ENCODE results near the gene PNMA8C.

The PNMA8C gene

GRCh38 chr19:46428239-46429135 is at the start of gene PNMA8C:
Gene PNMA8C (minus strand): TSS chr19:46428936. CDS start chr19:46428359, 577 bp downstream.
- DNase-seq (ENCODE audit: low spot score): peak; percentile 92

DNA sequence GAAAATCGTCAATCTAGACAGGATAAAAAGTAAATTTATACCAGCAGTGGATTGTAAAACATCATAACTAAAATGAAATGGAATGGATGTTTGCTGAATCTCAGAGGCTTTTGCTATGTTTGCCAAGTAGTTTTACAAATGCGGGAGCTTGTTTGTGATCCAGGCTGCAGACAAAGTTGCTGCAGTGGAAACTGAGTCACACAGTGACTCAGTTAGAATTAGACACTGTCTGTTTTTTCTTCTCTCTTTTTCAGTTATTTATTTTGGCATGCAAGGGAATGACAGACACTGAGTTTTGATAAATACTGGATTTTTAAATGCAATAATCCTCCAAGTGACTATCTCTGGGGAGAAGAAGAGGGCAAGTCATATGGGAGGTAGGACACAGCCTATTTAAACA is 47.2 kb upstream of the PNMA8C start:
- no peak for DNase-seq (ENCODE audit: low spot score)

DNA sequence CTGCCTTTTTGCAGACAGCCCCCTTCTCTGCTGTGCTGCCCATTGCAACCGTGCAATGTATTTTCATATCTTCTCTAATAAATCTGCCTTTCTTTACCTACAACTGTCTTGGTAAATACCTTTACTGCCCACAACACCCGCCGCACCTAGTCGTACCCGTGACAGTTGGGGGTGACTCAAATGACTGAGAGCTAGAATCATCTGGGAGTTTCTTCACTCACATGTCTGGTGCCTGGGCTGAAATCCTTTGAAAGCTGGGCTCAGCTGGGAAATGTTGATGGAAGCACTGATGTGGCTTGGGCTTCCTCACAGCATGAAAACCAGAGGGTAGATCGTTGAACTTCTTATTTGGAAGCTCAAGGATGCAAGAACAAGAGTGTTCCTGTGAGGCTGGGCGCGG is 45.5 kb upstream of the PNMA8C start:
- no peak for DNase-seq (ENCODE audit: low spot score)

GRCh38 chr19:46472592-46472991 is 43.9 kb upstream of the PNMA8C start:
- no peak for DNase-seq (ENCODE audit: low spot score)

DNA sequence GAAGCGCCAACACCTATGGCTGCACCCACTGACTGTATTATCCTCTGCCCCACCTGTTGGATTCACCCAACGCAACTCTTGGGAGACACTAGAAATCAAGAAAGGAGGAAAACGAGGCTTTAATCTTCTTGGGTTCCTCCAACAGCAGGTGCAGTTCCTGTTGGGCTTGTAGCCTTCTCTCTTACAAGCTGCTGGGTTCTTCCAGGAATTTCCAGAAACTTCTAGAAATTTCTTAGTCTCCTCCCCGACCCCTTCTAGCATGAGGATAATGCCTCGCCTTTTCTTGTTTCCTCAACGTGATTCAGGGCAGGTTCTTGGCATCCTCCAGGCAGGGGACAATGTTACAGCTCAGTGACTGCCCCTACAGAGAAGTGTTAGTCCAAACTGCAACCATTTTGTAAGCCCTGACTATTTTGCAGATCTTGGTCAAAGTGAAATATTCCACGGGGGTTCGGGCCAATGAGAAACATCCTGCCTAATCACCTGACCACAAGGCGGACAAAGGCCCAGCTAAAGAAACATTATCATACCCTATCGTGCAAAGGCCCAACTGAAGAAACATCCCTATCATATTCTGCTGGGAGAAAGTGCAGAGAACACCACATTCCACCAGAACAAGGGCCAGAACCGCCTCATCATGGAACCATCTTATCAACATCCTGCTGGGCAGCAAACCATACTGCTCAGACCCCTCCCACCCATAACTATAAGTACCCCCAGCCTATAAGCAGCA is 43.2 kb upstream of the PNMA8C start:
- DNase-seq (ENCODE audit: low spot score): no peak

DNA sequence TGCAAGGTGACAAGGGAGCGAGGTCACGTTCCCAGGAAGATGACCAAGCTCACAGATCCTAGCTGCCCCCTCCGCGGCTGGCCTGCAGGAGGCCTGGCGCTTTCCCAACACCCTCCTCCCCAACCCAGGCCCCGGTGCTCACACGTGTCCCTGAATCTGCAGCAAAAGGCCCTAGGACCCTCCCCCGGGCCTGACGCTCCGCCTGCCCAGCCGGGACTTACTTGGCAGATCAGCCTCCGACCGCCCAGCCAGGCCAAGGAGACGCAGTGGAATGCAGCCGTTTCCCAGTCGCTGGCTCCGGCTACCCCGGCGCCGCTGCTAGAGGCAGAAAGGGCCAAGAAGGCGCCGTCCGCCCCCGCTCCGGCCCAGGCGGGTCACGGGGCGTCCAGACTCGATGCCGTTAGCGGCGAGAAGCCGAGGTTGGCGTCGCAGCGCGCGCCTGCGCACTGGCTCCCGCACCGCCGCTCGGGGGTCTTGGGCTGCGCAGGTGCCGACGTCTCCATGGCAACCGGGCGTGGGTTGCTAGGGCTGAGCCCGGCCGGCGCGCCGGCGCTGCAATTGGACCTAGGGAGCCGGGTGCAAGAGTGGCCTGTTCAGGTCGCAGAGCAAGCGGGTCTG is 42.5 kb upstream of the PNMA8C start, which contains the start of gene PNMA8A:
Gene PNMA8A (minus strand): TSS at position 448 of the 618 bp plus-strand sequence. CDS start 528 bp downstream, outside the sequence.
- peak; percentile 95 for DNase-seq (ENCODE audit: low spot score)

DNA sequence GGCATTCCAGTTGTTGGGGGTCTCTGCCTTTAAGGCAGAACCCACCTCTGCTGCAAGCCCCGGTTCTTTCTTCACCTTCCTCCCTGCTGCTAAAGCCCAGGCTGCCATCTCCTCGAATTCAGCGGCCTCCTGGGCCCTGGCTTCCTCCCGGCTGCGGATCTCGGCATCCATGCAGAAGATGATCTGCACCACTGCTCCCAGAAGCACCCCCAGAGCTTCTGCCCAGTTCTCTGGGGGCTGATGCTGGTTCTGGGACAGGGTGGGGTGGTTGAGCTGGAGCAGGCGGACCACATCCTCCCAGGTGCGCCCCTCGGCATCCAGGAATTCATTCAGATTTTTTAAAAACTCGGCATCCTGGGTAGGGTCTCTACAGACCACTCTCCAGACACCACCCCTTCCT is 41.6 kb upstream of the PNMA8C start:
- no peak for DNase-seq (ENCODE audit: low spot score)

- DNase-seq (ENCODE audit: low spot score): no peak
Observed at GRCh38 chr19:46469541-46470185, 40.9 kb upstream of the PNMA8C start.

- no peak for DNase-seq (ENCODE audit: low spot score)
Observed at GRCh38 chr19:46466536-46467196, 37.9 kb upstream of the PNMA8C start.

- DNase-seq (ENCODE audit: low spot score): no peak
Observed at GRCh38 chr19:46463516-46463915, 34.8 kb upstream of the PNMA8C start.

DNA sequence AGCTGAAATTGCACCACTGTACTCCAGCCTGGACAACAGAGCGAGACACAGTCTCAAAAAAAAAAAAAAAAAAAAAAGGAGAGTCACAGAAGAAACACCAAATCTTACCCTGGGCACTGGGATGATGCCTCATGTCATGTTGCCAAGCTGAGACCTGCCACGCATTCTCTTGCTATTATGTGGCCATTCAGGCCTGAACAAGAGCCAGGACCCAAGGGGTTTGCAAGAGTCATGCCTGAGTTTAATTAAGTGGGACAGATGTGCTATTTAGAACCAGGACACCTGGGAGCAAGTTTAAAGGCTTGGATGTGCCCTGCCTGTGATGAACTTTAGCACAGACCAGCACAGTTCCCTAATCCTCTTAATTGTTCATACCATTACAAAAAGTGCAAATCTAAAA is 32.8 kb upstream of the PNMA8C start:
- no peak for DNase-seq (ENCODE audit: low spot score)

GRCh38 chr19:46460981-46461380 is 32.2 kb upstream of the PNMA8C start:
- DNase-seq (ENCODE audit: low spot score): no peak

DNA sequence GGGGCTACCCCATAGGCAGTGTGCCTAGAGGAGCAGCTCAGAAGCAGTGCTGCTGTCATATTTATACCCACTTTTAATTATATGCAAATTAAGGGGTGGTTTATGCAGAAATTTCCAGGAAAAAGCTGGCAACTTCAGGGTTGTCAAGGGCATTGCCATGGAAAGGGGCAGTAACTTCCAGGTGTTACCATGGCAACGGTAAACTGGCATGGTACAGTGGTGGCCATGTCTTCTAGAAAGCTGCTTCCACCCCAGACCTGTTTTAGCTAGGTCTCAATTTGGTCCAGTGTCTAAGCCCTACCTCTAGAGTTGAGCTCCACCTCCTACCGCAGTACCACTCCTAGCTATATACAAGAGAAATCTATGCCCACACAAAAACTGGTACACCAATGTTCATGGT is 31.3 kb upstream of the PNMA8C start:
- DNase-seq (ENCODE audit: low spot score): no peak

DNA sequence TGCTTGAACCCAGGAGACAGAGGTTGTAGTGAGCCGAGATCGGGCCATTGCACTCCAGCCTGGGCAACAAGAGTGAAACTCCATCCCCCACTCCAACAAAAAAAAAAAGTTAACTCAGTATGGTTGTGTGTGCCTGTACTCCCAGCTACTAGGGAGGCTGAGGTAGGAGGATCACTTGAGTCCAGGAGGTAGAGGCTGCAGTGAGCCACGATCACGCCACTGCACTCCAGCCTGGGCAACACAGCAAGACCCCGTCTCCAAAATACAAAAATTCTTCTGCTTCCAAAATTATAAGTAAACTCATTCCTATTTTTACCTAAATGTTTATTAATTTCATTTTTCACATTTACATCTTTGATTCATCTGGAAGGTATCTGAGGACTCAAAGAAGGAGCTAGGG is 28.2 kb upstream of the PNMA8C start:
- DNase-seq (ENCODE audit: low spot score): no peak

GRCh38 chr19:46454244-46454643 is 25.5 kb upstream of the PNMA8C start:
- no peak for DNase-seq (ENCODE audit: low spot score)

- no peak for DNase-seq (ENCODE audit: low spot score)
Observed at GRCh38 chr19:46453661-46454060, 24.9 kb upstream of the PNMA8C start.

DNA sequence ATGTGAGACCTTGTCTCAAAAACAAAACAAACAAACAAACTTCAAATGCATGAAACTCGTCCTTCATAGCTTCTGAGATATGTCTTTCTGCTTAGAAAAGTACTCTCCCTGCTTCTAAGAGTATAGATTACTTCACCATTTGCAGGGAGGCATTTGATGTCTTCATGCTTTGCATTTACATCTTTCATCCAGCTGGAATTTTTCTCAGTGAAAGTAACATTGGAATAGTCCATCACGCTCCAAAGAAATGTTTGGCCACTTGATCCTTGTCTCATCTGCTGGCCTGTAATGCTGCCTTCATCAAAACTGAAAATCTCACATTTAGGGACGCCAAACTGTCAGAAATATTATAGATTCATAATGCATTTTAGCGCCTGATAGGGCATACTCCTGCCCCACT is 23.4 kb upstream of the PNMA8C start:
- no peak for DNase-seq (ENCODE audit: low spot score)

DNA sequence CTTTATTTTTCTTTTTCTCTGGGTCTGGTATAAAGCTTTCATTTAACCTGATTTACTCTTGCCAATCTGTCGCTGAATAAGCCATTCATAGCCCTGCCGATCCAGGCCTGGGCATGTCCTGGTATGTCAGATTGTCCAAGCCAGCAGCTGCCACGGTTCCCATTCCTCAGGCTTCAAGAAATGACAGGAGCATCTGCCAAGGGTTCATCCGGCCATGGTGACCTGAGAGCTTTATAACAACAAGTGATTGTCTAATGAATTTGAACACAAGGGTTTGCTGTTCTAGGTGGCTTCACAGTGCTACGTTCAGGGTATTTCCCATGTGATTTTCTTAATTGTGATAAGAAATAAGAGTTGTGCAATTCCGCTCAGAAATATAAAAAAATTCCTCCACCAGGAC is 22.6 kb upstream of the PNMA8C start:
- DNase-seq (ENCODE audit: low spot score): no peak

GRCh38 chr19:46450737-46451136 is 22.0 kb upstream of the PNMA8C start:
- no peak for DNase-seq (ENCODE audit: low spot score)

DNA sequence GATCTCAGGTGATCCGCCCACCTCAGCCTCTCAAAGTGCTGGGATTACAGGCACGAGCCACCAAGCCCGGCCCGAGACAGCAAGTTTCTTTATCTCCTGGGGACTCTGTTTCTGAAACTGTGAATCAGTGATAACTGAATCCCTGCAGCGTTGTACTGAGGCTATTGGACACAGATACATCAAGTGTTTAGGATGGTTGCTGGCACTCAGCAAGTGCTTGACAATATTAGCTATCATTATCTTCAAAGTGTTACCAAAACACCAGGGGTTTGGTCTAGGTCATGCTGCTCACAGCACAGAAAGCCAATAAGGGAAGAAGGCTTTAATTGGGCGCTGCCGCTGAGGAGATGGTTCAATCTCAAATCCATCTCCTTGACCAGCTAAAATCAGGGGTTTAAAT is 20.5 kb upstream of the PNMA8C start:
- DNase-seq (ENCODE audit: low spot score): no peak

DNA sequence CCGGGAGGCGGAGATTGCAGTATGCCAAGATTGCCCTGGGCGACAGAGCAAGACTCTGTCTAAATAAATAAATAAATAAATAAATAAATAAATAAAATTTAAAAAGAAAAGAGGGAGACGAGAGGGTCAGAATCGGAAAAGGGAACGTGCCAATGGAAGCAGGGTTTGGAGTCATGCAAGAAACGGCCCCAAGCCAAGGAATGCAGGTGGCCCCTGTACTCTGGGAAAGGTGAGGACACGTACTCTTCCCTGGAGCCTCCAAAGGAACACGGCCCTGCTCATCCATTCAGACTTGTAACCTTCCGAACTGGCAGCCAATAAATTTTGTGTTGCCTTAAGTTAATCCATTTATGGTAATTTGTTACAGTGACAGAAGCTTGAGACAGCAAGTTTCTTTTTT is 19.9 kb upstream of the PNMA8C start:
- no peak for DNase-seq (ENCODE audit: low spot score)

GRCh38 chr19:46447824-46448223 is 19.1 kb upstream of the PNMA8C start:
- DNase-seq (ENCODE audit: low spot score): no peak
